ENCODE data around the gene NINL. TPM values are rescaled to one million over a fixed set of nuclear protein-coding genes. Genes with fewer than 3 reads are reported as not detected.
"Not testable (repeated sequence)": the region's sequence is repeated elsewhere in the genome, so short reads cannot be mapped to it uniquely, and the experiment has no call there.

The NINL gene
- total RNA-seq, 1 donor from 2014 or later = 1.8 TPM

- Mint-ChIP-seq H3K27me3 (peaks cover 2% of the 10 kb centered on the region), H3K36me3 (ENCODE audit: low read depth) (no peaks in the 10 kb centered on the region), H3K4me3 (no peak overlapping the region), H3K9me3 (no peaks in the 10 kb centered on the region), H3K4me1 (peaks cover 2% of the 10 kb centered on the region), H3K27ac (no peak overlapping the region)
- TF ChIP-seq CTCF (IDR thresholded peaks at IDR 0.05) = no peak
- DNase-seq (no peak), ATAC-seq (ENCODE audit: low read depth) (no peak)
- intact Hi-C loops (cut with micrococcal nuclease) = no loop called here
- ChIA-PET CTCF (no interaction called here), POLR2A (no interaction called here)
Measured at GRCh38 chr20:25604611-25605010, 19.3 kb upstream of the NINL start.

GRCh38 chr20:25602914-25603309, 17.6 kb upstream of the NINL start:
- CTCF ChIA-PET; H3K4me3 Mint-ChIP-seq; DNase-seq; H3K9me3 Mint-ChIP-seq; H3K4me1 Mint-ChIP-seq; H3K27me3 Mint-ChIP-seq; H3K36me3 Mint-ChIP-seq (ENCODE audit: low read depth); H3K27ac Mint-ChIP-seq; POLR2A ChIA-PET; intact Hi-C loops (cut with micrococcal nuclease); ATAC-seq (ENCODE audit: low read depth): not testable (repeated sequence)

- intact Hi-C loops (cut with micrococcal nuclease); H3K4me1 Mint-ChIP-seq; DNase-seq; H3K9me3 Mint-ChIP-seq; H3K27me3 Mint-ChIP-seq; ATAC-seq (ENCODE audit: low read depth); CTCF ChIA-PET; POLR2A ChIA-PET; H3K36me3 Mint-ChIP-seq (ENCODE audit: low read depth); H3K4me3 Mint-ChIP-seq; H3K27ac Mint-ChIP-seq: not testable (repeated sequence)
Measured at GRCh38 chr20:25602191-25602913, 17.0 kb upstream of the NINL start.

GRCh38 chr20:25601659-25602058, 16.3 kb upstream of the NINL start:
- TF ChIP-seq CTCF (IDR thresholded peaks at IDR 0.05) = no peak
- no peak for DNase-seq
- ATAC-seq (ENCODE audit: low read depth) = no peak
- intact Hi-C loops (cut with micrococcal nuclease) = no loop called here
- Mint-ChIP-seq H3K36me3 (ENCODE audit: low read depth) (no peaks in the 10 kb centered on the region), H3K4me1 (no peaks in the 10 kb centered on the region), H3K27ac (no peak overlapping the region), H3K4me3 (no peak overlapping the region), H3K9me3 (no peaks in the 10 kb centered on the region), H3K27me3 (peaks cover 2% of the 10 kb centered on the region)
- ChIA-PET POLR2A (no interaction called here), CTCF (no interaction called here)

- TF ChIP-seq CTCF (IDR thresholded peaks at IDR 0.05) = no peak
- DNase-seq = no peak
- ChIA-PET POLR2A (no interaction called here), CTCF (no interaction called here)
- ATAC-seq (ENCODE audit: low read depth) = no peak
- no peaks in the 10 kb centered on the region for H3K9me3 Mint-ChIP-seq
- no peak overlapping the region for H3K27ac Mint-ChIP-seq
- no peak overlapping the region for H3K4me3 Mint-ChIP-seq
- H3K27me3 Mint-ChIP-seq = peaks cover 2% of the 10 kb centered on the region
- H3K36me3 Mint-ChIP-seq (ENCODE audit: low read depth) = no peaks in the 10 kb centered on the region
- no peaks in the 10 kb centered on the region for H3K4me1 Mint-ChIP-seq
- intact Hi-C loops (cut with micrococcal nuclease) = no loop called here
Measured at GRCh38 chr20:25600632-25601031, 15.3 kb upstream of the NINL start.

GRCh38 chr20:25592135-25592852, 7.0 kb upstream of the NINL start:
- Mint-ChIP-seq H3K4me1 (no peaks in the 10 kb centered on the region), H3K4me3 (no peak overlapping the region), H3K27ac (no peak overlapping the region), H3K9me3 (no peaks in the 10 kb centered on the region), H3K27me3 (no peaks in the 10 kb centered on the region), H3K36me3 (ENCODE audit: low read depth) (no peaks in the 10 kb centered on the region)
- intact Hi-C loops (cut with micrococcal nuclease) = no loop called here
- ChIA-PET CTCF (no interaction called here), POLR2A (no interaction called here)
- no peak for ATAC-seq (ENCODE audit: low read depth)
- no peak for TF ChIP-seq CTCF (IDR thresholded peaks at IDR 0.05)
- no peak for DNase-seq

- not testable (repeated sequence) for DNase-seq, H3K4me1 Mint-ChIP-seq
Measured at GRCh38 chr20:25590778-25591177, 5.4 kb upstream of the NINL start.

More at GRCh38 chr20:25590778-25591177, 5.4 kb upstream of the NINL start:
- POLR2A ChIA-PET; CTCF ChIA-PET; H3K36me3 Mint-ChIP-seq (ENCODE audit: low read depth); H3K4me3 Mint-ChIP-seq; H3K27ac Mint-ChIP-seq; ATAC-seq (ENCODE audit: low read depth); H3K9me3 Mint-ChIP-seq; H3K27me3 Mint-ChIP-seq; intact Hi-C loops (cut with micrococcal nuclease): not testable (repeated sequence)
